Activated T-cell treated with anti-CD3 and anti-CD28 coated beads, Interleukin-2, amount 50 U/mL, for 72 hours (primary cell): ENCODE measurements around the gene POGZ. TPM values are rescaled to one million over a fixed set of nuclear protein-coding genes. Genes with fewer than 3 reads are reported as not detected.
"Not testable (repeated sequence)": the region's sequence is repeated elsewhere in the genome, so short reads cannot be mapped to it uniquely, and the experiment has no call there.

Source experiments
- ATAC-seq, 2 donors: fragments of 150-1000 bp; cut with Tn5 transposase; replicated peaks in 1 of 2; 2 replicates each; pipeline ENCODE4 v1.10.0; 2021; ENCODE audit warnings: moderate library complexity in 2 of 2, mild to moderate bottlenecking in 1 of 2
- DNase-seq, 2 donors: peaks; one replicate each; pipeline ENCODE4 v3.0.0; 2021 to 2022; ENCODE audit warnings: mixed read lengths in 1 of 2
- H3K27ac Mint-ChIP-seq: one replicate; pipeline ENCODE4 v1.8.0; 2022; ENCODE audit warnings: mild to moderate bottlenecking, moderate library complexity, mixed read lengths
- H3K27me3 Mint-ChIP-seq: one replicate; pipeline ENCODE4 v1.8.0; 2022; ENCODE audit warnings: low read depth, mixed read lengths
- H3K36me3 Mint-ChIP-seq, 2 donors: one replicate each; pipeline ENCODE4 v1.8.0; 2022; ENCODE audit warnings: mixed read lengths in 2 of 2, mild to moderate bottlenecking in 1 of 2; ENCODE audit not compliant: insufficient read depth in 2 of 2
- H3K4me1 Mint-ChIP-seq: one replicate; pipeline ENCODE4 v1.8.0; 2022; ENCODE audit warnings: low read depth, mixed read lengths
- H3K4me3 Mint-ChIP-seq, 2 donors: one replicate each; pipeline ENCODE4 v1.8.0; 2022; ENCODE audit warnings: mild to moderate bottlenecking in 2 of 2, mixed read lengths in 2 of 2, moderate library complexity in 2 of 2
- H3K9me3 Mint-ChIP-seq, 2 donors: one replicate each; pipeline ENCODE4 v1.8.0; 2022; ENCODE audit warnings: mixed read lengths in 2 of 2
- total RNA-seq, 2 donors: library from RNA; stranded (reverse); gene quantifications; one replicate each; pipeline ENCODE4 v1.2.3, GENCODE V29; 2022

Gene POGZ
- total RNA-seq, 2 donors from 2014 or later: 116 to 140 TPM

DNA sequence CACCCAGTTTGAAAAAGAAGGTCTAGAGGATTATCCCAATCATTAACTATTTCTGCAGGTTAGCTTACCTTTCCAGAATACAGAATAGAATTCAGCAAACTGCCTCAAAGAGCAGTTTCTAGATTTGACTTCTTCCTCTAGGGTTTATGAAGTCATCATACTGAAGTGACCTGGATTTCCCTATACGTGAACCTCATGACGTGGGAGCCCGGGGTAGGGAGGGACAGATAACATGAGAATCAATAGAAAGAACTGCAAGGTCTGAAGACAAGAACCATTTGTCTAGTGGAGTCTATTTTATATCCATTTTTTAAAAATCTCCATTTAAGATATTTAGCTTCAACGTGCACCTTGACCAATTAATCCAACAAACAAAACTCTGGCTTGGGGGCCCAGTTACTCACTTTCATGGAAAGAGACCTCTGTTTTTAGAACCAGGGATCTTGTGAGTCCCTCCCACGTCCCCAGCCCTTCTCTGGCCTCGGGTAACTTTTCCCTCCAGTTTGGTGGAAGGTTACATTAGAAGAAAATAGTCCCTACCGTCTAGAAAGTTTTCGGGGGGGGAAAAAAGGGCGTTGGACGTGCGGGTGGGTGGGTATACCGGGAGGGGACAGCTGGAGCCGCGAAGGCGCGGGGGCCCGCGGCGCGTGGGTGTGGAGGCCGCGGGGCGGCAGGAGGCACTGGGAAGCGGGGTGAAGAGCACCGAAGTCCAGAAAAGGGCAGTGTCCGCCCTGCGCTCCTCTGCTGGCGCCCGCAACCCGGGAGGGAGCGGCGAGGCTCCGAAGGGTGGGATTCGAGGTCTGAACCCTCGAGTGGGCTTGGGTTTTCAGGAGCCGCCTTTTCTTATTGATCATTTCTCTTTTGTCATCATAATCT, 13.8 kb upstream of the POGZ start:
- ATAC-seq: peak in 1 of 2 donors; percentile 32

DNA sequence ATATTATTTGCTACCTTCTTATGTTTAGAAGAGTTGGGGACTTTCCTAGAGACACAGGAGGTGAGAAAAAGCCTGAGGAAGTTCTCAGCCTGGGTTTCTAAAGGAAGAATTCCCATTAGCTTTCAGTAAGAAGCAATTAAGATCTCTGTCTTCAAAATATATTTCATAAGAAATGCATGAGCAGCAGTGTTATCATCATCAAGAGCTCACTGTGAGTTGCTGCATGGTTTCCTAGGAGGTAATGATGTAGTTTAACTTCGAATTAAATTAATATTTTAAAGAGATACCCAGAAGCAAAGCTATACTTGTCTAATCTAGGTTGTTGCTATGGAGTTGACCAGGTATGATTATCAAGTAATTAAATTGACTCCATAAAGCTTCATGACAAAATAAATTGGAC, 5.7 kb upstream of the POGZ start:
- no peaks in the 10 kb centered on the region for H3K36me3 Mint-ChIP-seq
- H3K27me3 Mint-ChIP-seq: peaks cover 37% of the 10 kb centered on the region
- H3K27ac Mint-ChIP-seq: no peak overlapping the region
- no peaks in the 10 kb centered on the region for H3K9me3 Mint-ChIP-seq
- ATAC-seq: no peak
- H3K4me1 Mint-ChIP-seq: peaks cover 10% of the 10 kb centered on the region
- H3K4me3 Mint-ChIP-seq: no peak overlapping the region
- no peak for DNase-seq

More for the DNA sequence above, 13.8 kb upstream of the POGZ start:
- Mint-ChIP-seq H3K9me3 (no peaks in the 10 kb centered on the region), H3K27ac (peak overlapping the region; percentile 54), H3K36me3 (no peaks in the 10 kb centered on the region), H3K4me3 (peak overlapping the region; percentile 74 to 75), H3K27me3 (no peaks in the 10 kb centered on the region), H3K4me1 (peaks cover 33% of the 10 kb centered on the region)
- peak; percentile 18 to 46 for DNase-seq

DNA sequence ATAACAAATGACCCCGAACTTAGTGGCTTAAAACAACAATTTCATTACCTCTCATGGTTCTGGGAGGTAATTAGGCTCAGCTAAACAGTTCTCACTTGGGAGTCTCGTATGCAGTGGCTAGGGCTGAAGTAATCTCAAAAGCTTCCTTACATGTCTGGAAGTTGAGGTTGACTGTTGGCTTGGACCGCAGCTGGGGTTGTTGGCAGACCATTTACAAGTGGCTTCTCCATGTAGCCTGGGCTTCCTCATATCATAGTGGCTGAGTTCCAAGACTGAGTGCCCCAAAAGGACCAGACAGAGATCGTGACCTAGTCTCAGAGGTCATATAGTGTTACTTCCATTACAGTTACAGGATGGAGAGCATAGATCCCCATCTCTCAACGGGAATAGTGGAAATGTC, 2.4 kb upstream of the POGZ start:
- peaks cover 24% of the 10 kb centered on the region for H3K4me1 Mint-ChIP-seq
- no peak overlapping the region for H3K27ac Mint-ChIP-seq
- no peak overlapping the region for H3K4me3 Mint-ChIP-seq
- no peaks in the 10 kb centered on the region for H3K9me3 Mint-ChIP-seq
- DNase-seq: no peak
- peaks cover 4 to 7% of the 10 kb centered on the region in 2 donors for H3K36me3 Mint-ChIP-seq
- peaks cover 37% of the 10 kb centered on the region for H3K27me3 Mint-ChIP-seq
- no peak for ATAC-seq

DNA sequence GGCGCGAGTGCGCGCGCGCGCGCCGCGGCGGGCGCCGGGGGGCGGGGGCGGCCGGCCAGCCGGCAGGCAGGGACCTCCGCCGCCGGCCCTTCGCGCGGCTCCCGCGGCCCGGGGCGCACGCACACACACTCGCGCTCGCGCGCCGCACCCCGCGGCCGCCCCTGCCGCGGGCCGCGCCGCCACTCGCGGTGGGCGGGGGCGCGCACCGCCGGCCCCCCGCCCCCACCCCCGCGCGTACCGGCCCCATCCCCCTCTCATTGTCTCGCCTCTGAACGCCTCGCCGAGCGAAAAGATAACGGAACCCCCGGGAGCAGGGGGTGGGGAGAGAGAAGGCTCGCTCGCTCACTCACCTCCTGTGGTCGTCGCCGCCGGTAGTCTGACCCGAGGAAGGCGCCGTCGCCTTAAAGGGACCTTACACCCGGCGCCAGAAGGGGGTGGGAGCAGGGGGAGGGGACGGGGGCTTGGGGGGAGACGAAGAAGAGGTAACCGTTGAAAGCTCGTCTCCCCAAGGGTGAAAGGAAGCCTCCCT, 428 bp downstream of the POGZ start:
- Mint-ChIP-seq H3K4me1 (peaks cover 50% of the 10 kb centered on the region), H3K4me3 (peak overlapping the region; percentile 82), H3K27me3 (peaks cover 18% of the 10 kb centered on the region), H3K9me3 (no peaks in the 10 kb centered on the region), H3K27ac (no peak overlapping the region), H3K36me3 (peaks cover 4 to 7% of the 10 kb centered on the region in 2 donors)
- ATAC-seq (peak; percentile 63 to 64), DNase-seq (peak; percentile 68 to 71)

DNA sequence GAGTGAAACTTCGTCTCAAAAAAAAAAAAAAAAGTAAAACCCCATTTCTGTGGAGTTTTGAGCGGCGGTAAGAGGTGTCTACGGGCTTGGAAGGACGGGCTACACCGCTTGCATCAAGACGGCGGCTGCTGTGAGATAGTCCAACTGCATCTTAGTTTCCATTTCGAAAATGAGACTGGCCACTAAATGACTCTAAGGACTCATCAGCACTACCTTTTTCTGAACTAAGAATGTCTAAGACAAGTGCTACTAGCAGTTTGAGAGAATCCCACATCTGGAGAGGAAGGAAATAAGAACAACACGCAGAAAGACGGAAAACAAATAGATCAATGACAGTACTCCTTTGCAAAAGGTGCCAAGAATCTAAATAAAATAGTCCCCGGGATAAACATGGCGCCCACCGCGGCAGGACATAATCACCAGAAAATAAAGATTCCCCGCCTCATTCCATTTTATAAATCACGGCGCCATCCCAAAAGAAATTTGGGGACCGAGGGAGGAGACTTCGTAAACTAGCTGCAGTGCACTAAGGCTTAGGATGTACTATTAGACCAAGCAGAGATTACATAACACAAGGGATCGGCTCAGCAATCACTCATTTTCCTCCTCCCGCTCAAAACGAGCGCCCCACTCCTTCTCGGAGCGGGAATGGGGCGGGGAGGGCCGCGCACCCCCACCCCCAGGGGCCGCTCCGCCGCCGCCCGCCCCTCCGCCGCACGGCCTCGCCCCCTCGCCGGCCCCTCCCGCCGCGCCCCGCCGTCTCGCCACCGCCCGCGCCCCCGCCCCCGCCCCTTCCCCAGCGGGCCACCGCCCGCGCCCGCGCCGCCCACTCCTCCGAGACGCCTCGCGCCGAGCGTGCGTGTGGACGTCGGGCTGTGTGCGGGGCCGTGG, 1.1 kb downstream of the POGZ start:
- Mint-ChIP-seq H3K27ac (peak overlapping the region; percentile 93), H3K27me3 (peaks cover 14% of the 10 kb centered on the region), H3K4me1 (peaks cover 50% of the 10 kb centered on the region), H3K9me3 (no peaks in the 10 kb centered on the region), H3K4me3 (peak overlapping the region; percentile 79 to 87), H3K36me3 (peaks cover 4 to 7% of the 10 kb centered on the region in 2 donors)
- DNase-seq (peak; percentile 62 to 65), ATAC-seq (peak; percentile 62 to 68)

DNA sequence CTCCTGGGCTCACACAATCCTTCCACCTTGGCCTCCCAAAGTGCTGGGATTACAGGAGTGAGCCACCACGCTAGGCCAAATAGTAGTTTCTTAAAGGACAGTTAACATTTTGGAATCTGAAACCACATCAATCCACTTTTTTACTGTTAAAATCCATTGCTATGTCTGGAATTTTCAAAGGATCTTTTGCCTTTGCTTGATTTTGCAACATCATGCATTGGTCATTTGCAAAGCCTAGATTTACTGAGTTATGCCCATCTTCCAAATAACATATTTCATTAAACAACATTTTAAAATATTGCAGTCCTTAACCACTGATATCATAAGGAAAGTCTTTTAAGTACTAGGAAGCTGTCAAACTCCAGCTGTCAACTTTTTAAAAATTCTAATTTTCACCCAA, 3.3 kb downstream of the POGZ start:
- H3K27me3 Mint-ChIP-seq: no peaks in the 10 kb centered on the region
- H3K36me3 Mint-ChIP-seq: peaks cover 4 to 7% of the 10 kb centered on the region in 2 donors
- peak overlapping the region in 1 of 2 donors; percentile 36 for H3K4me3 Mint-ChIP-seq
- H3K4me1 Mint-ChIP-seq: peaks cover 43% of the 10 kb centered on the region
- no peak for DNase-seq
- H3K9me3 Mint-ChIP-seq: no peaks in the 10 kb centered on the region
- ATAC-seq: no peak
- no peak overlapping the region for H3K27ac Mint-ChIP-seq

DNA sequence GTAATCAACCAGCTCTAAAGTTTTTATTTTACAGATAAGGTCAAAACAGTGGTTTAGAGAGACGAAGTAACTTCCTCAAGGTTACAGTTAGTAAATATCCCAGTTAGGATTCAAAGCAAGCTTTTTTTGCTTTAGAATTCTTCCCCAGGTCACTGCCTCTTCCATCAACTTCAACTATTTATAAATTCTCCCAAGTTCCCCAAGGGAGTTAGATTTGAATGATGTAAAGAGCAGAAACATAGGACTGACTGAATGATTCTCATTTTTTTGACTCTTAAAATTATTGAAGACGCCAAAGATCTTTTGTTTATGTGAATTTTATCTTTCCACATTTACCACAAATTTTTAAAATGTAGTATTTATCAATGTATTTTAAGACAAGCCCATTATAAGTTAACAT, 4.1 kb downstream of the POGZ start:
- Mint-ChIP-seq H3K4me1 (peaks cover 49% of the 10 kb centered on the region), H3K36me3 (peaks cover 4 to 7% of the 10 kb centered on the region in 2 donors), H3K27me3 (no peaks in the 10 kb centered on the region), H3K4me3 (no peak overlapping the region), H3K27ac (peak overlapping the region; percentile 24), H3K9me3 (no peaks in the 10 kb centered on the region)
- no peak for ATAC-seq
- no peak for DNase-seq

DNA sequence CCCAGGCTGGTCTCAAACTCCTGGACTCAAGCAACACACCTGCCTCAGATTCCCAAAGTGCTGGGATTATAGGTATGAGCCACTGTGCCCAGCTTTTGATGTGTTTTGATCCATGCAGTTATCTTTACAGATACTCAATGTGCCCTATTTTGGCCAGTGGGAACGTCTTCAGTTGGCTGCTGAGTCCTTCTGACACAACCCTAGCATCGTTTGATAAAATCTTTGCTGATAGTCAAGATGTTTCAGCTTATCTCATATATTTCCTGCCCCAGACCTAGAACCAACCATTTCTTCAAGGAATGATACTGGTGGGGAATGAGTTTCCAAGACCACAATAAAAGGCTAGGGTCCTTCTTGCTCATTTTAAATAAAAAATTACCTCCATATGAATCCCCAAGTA, 11.6 kb downstream of the POGZ start:
- Mint-ChIP-seq H3K36me3 (peaks cover 0 to 1% of the 10 kb centered on the region in 2 donors), H3K9me3 (no peaks in the 10 kb centered on the region), H3K4me3 (no peak overlapping the region), H3K27me3 (no peaks in the 10 kb centered on the region), H3K27ac (peak overlapping the region; percentile 63), H3K4me1 (peaks cover 45% of the 10 kb centered on the region)
- DNase-seq: no peak
- ATAC-seq: no peak

DNA sequence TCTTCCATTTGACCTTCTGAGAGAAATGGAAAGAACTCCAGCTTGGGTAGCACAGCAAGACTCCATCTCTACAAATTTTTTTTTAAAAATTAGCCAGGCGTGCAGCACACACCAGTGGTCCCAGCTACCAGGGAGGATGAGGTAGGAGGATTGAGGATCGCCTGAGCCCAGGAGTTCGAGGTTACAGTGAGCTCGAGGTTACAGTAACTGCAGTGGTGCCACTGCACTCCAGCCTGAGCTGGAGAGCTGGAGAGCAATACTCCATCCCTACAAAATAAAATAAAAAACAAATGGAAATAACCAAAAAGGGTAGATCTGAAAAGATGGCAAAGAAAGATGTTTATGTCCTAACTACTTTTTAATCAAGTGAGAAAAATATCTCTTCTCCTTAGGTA, 14.5 kb downstream of the POGZ start:
- peak overlapping the region; percentile 72 for H3K27ac Mint-ChIP-seq
- H3K4me3 Mint-ChIP-seq: peak overlapping the region in 1 of 2 donors; percentile 29
- no peak for DNase-seq
- H3K36me3 Mint-ChIP-seq: peaks cover 0 to 5% of the 10 kb centered on the region in 2 donors
- H3K4me1 Mint-ChIP-seq: peaks cover 49% of the 10 kb centered on the region
- H3K27me3 Mint-ChIP-seq: no peaks in the 10 kb centered on the region
- no peaks in the 10 kb centered on the region for H3K9me3 Mint-ChIP-seq
- ATAC-seq: no peak

DNA sequence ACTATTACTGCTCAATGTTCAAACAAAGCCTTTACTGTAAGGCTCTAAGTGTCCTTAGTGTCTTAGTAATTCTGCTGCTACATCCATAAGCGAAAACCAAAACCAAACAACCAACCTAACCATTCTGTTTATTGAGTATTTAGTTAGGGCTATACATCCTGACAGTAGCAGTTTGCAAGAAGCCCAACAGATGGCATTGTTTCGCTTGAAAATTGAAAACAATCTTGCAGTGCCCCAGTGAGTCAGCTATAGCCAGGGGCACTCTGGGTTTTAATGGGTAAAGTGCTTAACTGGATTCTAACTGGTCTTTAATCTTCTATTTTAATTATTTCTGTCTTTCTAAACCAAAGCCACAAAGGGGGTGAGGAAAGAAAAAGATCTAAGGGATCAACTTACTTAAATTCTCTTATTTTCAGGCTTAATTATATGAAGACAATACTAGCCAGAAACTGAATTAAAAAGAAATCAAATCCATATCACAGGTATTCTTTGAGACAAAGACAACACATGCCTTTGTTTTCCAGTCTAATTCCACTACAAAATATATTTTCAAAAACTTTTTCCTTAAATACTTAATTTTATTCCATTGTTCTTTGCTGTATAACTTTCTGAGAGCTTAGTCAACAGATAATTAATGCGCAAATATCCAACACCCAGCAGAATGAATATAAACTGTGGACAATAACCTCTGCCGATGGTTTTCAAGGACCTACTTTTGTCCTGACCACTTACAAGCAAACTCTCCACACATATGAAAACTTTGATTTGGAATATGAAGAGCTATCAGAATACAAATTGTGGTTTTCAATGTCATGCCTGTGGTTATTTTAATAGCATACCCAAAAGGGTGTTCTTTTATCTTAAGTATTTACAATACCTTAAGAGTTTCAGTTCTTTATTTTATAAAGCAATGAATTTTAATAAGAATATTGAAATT, 15.2 kb downstream of the POGZ start:
- no peak overlapping the region for H3K4me3 Mint-ChIP-seq
- H3K4me1 Mint-ChIP-seq: peaks cover 52% of the 10 kb centered on the region
- H3K36me3 Mint-ChIP-seq: peaks cover 0 to 5% of the 10 kb centered on the region in 2 donors
- ATAC-seq (peak; percentile 95 to 96), DNase-seq (peak; percentile 68 to 69)
- H3K27me3 Mint-ChIP-seq: no peaks in the 10 kb centered on the region
- H3K9me3 Mint-ChIP-seq: no peaks in the 10 kb centered on the region
- H3K27ac Mint-ChIP-seq: no peak overlapping the region

DNA sequence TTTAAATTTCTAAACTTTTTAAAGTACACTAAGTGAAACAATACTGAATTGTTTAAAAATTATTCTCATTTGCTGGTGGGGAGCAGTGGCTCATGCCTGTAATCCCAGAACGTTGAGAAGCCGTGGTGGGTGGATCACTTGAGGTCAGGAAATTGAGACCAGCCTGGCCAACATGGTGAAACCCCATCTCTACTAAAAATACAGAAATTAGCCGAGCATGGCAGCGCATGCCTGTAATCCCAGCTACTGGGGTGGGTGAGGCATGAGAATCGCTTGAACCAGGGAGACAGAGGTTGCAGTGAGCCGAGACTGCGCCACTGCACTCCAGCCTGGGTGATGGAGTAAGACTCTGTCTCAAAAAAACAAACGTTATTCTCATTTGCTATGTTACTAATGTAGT, 21.9 kb downstream of the POGZ start:
- not testable (repeated sequence) for ATAC-seq, H3K27ac Mint-ChIP-seq, H3K27me3 Mint-ChIP-seq, H3K4me3 Mint-ChIP-seq, H3K9me3 Mint-ChIP-seq, DNase-seq
- Mint-ChIP-seq H3K36me3 (peaks cover 1 to 12% of the 10 kb centered on the region in 2 donors), H3K4me1 (peaks cover 55% of the 10 kb centered on the region)

DNA sequence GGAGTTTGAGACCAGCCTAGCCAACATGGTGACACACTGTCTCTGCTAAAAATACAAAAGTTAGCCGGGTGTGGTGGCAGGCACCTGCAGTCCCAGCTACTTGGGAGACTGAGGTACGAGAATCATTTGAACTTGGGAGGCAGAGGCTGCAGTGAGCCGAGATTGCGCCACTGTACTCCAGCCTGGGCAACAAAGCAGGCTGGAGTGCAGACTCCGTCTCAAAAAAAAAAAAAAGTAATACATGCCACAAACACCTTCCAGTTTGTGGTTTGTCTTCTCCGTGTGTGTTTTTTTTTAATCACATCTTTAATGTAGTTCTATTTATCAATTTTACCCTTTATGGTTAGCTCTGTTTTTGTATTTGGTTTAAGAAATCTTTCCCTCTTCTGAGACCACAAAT, 22.3 kb downstream of the POGZ start:
- DNase-seq (no peak), ATAC-seq (no peak)
- peaks cover 55% of the 10 kb centered on the region for H3K4me1 Mint-ChIP-seq
- no peaks in the 10 kb centered on the region for H3K27me3 Mint-ChIP-seq
- no peak overlapping the region for H3K4me3 Mint-ChIP-seq
- no peaks in the 10 kb centered on the region for H3K9me3 Mint-ChIP-seq
- peaks cover 1 to 12% of the 10 kb centered on the region in 2 donors for H3K36me3 Mint-ChIP-seq
- no peak overlapping the region for H3K27ac Mint-ChIP-seq
